Thyroid gland (tissue), 4 donors: Measurements from ENCODE around the gene UBE2U. TPM values are rescaled to one million over a fixed set of nuclear protein-coding genes. Genes with fewer than 3 reads are reported as not detected.

Experiments used
- DNase-seq, 2 donors: peaks; one replicate each; pipeline ENCODE4 v3.0.0-alpha.2; 2019
- H3K27ac ChIP-seq, 3 donors: fragments of 200-600 bp; sonication (generic); 1 replicate in 2 of 3; 2 replicates in 1 of 3; pipeline ENCODE4 v1.5.1; 2016 to 2019; ENCODE audit warnings: mild to moderate bottlenecking in 1 of 3, moderate library complexity in 1 of 3
- H3K27me3 ChIP-seq: fragments of 200-600 bp; sonication (generic); one replicate; pipeline ENCODE4 v1.5.1; 2019
- H3K36me3 ChIP-seq, 2 donors: fragments of 200-600 bp; sonication (generic); one replicate each; pipeline ENCODE4 v1.5.1; 2016 to 2019
- H3K4me1 ChIP-seq, 2 donors: fragments of 200-600 bp; sonication (generic); one replicate each; pipeline ENCODE4 v1.5.1; 2017 to 2019
- H3K4me3 ChIP-seq, 3 donors: fragments of 200-600 bp; sonication (generic); replicated peaks in 1 of 3; 1 replicate in 2 of 3; 2 replicates in 1 of 3; pipeline ENCODE4 v1.5.1; 2016; ENCODE audit warnings: mild to moderate bottlenecking in 1 of 3
- H3K9me3 ChIP-seq: fragments of 200-600 bp; sonication (generic); one replicate; pipeline ENCODE4 v1.5.1; 2017
- CTCF ChIP-seq, 6 experiments: fragments of 200-600 bp in 3 of 6; fragments of 450-650 bp in 3 of 6; sonication (generic) in 3 of 6; IDR thresholded peaks; one replicate each; pipeline ENCODE4 v1.5.1; 2016 to 2019; ENCODE audit warnings: antibody characterized with exemption in 6 of 6, mild to moderate bottlenecking in 2 of 6, inconsistent platforms in 1 of 6, moderate library complexity in 1 of 6
- POLR2A ChIP-seq, 2 donors: fragments of 450-650 bp; IDR thresholded peaks; one replicate each; pipeline ENCODE4 v1.6.1; 2017; ENCODE audit warnings: antibody characterized with exemption in 2 of 2, mild to moderate bottlenecking in 2 of 2, moderate library complexity in 1 of 2
- WGBS, 2 donors: methylation state at CpG; one replicate each; pipeline ENCODE4 v1.1.5; 2017; 5-methylcytosine and 5-hydroxymethylcytosine counted together
- intact Hi-C: fragments of 100-400 bp; cut with DNase I; formaldehyde crosslinking; loops from one replicate; pipeline ENCODE4 v1.15.1; 2023
- total RNA-seq, 4 donors: library from RNA; depleted of rRNA; stranded (reverse); fragments of >200 nt; gene quantifications; one replicate each; pipeline ENCODE4 v1.2.3, GENCODE V29; 2016

The UBE2U gene
- total RNA-seq, 4 donors from 2014 or later = not detected

DNA sequence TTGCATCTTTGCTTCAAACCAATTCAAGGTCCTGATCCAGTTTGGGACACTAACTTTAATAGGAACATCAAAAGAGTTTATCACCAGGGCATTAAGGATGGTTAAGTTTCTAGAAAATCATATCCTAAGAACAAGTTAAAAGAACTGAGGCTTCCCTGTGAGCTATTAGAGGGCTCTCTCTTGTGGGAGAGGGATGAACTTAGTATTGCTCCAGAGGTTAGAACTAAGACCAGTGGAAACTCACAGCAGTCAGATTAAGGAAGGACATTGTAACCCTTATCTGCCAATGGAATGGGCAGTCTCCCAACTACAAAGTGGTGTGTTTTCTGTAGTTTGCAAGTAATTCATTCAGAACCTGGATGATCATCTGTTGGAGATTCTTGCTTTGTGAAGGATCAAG, 36.8 kb downstream of the UBE2U start:
- TF ChIP-seq POLR2A (IDR thresholded peaks at IDR 0.05) (no peak), CTCF (IDR thresholded peaks at IDR 0.05) (no peak)
- H3K4me3 ChIP-seq = no peak overlapping the region
- no peaks in the 10 kb centered on the region for H3K9me3 ChIP-seq
- H3K27ac ChIP-seq = no peak overlapping the region
- H3K36me3 ChIP-seq = no peaks in the 10 kb centered on the region
- no peaks in the 10 kb centered on the region for H3K27me3 ChIP-seq
- peaks cover 0 to 4% of the 10 kb centered on the region in 2 donors for H3K4me1 ChIP-seq
- intact Hi-C loops = loop anchor here (10.0 kb wide), 1 partner anchor 545 kb away; no protein-coding TSS in a partner anchor
- DNase-seq = no peak

- TF ChIP-seq POLR2A (IDR thresholded peaks at IDR 0.05) = no peak
- no peak for TF ChIP-seq CTCF (IDR thresholded peaks at IDR 0.05)
- Histone ChIP-seq H3K4me3 (no peak overlapping the region), H3K27ac (no peak overlapping the region), H3K4me1 (peaks cover 0 to 4% of the 10 kb centered on the region in 2 donors), H3K27me3 (no peaks in the 10 kb centered on the region), H3K36me3 (no peaks in the 10 kb centered on the region), H3K9me3 (no peaks in the 10 kb centered on the region)
- intact Hi-C loops = loop anchor here (10.0 kb wide), 1 partner anchor 546 kb away; no protein-coding TSS in a partner anchor
- no peak for DNase-seq
These were observed 37.6 kb downstream of the UBE2U start for GRCh38 chr1:64241069-64241468.

DNA sequence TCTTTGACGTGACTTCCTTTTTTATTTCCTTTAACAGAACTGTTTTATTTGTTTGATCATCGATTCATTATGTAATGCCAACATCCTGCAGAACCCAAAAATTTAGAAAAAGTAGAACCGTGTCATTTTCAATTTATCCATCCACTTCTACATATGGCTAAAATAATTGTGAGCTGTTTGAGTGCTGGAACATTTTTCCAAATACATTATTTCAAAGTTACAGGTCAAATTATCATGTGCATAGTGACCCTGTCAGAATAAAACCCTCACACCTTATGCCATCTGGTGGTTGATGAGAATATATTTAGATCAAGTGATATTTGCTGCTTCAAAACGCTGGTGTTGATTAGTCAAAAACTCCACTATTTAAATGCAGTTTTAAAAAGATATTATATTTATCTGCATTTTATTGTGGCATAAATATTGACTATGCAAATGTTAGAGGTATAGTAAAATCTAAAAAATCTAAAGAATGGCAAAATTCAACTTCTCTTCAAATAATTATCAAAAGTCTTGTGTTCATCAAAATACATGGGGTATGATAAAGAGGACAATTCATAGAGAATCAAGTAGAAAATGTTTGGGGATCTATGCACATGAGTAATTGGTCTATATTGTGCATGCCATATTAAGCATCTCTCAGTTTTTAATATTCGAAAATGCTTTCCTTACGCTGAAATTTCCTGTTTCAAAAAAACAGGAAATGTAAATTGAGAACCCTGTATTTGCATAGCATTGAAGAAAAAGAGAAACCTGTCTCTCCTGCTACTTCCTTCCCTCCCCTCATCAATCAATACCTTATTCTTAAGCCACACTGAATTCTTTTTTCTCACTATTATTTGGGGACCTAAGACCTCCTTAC, 39.7 kb downstream of the UBE2U start:
- peaks cover 0 to 4% of the 10 kb centered on the region in 2 donors for H3K4me1 ChIP-seq
- H3K27ac ChIP-seq = no peak overlapping the region
- no peak for TF ChIP-seq POLR2A (IDR thresholded peaks at IDR 0.05)
- TF ChIP-seq CTCF (IDR thresholded peaks at IDR 0.05) = peak in 5 of 6 experiments; percentile 10 to 56 (median 47)
- no peaks in the 10 kb centered on the region for H3K36me3 ChIP-seq
- no peak for DNase-seq
- H3K27me3 ChIP-seq = no peaks in the 10 kb centered on the region
- H3K9me3 ChIP-seq = no peaks in the 10 kb centered on the region
- WGBS, 2 donors = 44 to 49% methylated on average over 6 of the region's 6 CpGs
- intact Hi-C loops = loop anchor here (10.0 kb wide), 1 partner anchor 548 kb away; no protein-coding TSS in a partner anchor
- no peak overlapping the region for H3K4me3 ChIP-seq

GRCh38 chr1:64243757-64244080, 40.3 kb downstream of the UBE2U start:
- no peak for DNase-seq
- intact Hi-C loops = loop anchor here (10.0 kb wide), 1 partner anchor 549 kb away; no protein-coding TSS in a partner anchor
- Histone ChIP-seq H3K27ac (no peak overlapping the region), H3K4me3 (no peak overlapping the region), H3K27me3 (no peaks in the 10 kb centered on the region), H3K36me3 (no peaks in the 10 kb centered on the region), H3K9me3 (no peaks in the 10 kb centered on the region), H3K4me1 (peaks cover 0 to 4% of the 10 kb centered on the region in 2 donors)
- 62 to 64% methylated on average over 4 of the region's 4 CpGs for WGBS, 2 donors
- TF ChIP-seq POLR2A (IDR thresholded peaks at IDR 0.05) (no peak), CTCF (IDR thresholded peaks at IDR 0.05) (no peak)

DNA sequence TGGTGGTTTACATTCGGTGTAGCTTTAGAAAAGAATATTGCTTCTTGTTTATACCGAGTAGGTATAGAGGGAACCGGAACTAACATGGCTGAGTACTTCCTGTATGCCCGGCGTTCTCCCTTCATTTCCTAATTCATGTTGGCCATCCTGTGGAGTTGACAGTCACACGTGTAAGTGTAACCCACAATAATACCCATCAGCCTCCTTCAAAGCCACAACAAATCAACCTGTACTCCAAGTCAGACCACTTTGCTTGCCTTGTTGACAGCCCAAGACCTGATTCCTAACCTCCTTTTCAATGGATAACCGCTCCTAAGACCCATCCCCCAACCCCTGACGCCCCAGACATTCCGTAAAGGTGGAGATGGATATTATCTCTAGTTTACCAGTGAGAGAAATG, 42.1 kb downstream of the UBE2U start:
- no peaks in the 10 kb centered on the region for H3K27me3 ChIP-seq
- intact Hi-C loops = loop anchor here (5.0 to 10.0 kb wide), 3 partner anchors 108 to 628 kb away; no protein-coding TSS in a partner anchor
- H3K4me3 ChIP-seq = no peak overlapping the region
- no peak overlapping the region for H3K27ac ChIP-seq
- no peaks in the 10 kb centered on the region for H3K9me3 ChIP-seq
- no peaks in the 10 kb centered on the region for H3K36me3 ChIP-seq
- TF ChIP-seq CTCF (IDR thresholded peaks at IDR 0.05) (no peak), POLR2A (IDR thresholded peaks at IDR 0.05) (no peak)
- H3K4me1 ChIP-seq = peaks cover 0 to 4% of the 10 kb centered on the region in 2 donors
- DNase-seq = no peak
- 56 to 57% methylated on average over 9 of the region's 9 CpGs for WGBS, 2 donors
